SU-DHL-6 (cell line): ENCODE measurements around the gene EIF3K.

Experiments used
- H2AFZ ChIP-seq: fragments of 200-600 bp; sonication (generic); 2 replicates; pipeline ENCODE4 v1.6.1; 2014; ENCODE audit warnings: low read depth, mild to moderate bottlenecking, moderate library complexity, mixed read lengths, antibody characterized with exemption, low read length; ENCODE audit not compliant: severe bottlenecking
- H3F3A ChIP-seq: fragments of 200-600 bp; shearing (Covaris generic); 2 replicates; pipeline ENCODE4 v1.6.0; 2016; ENCODE audit warnings: antibody characterized with exemption, mild to moderate bottlenecking; ENCODE audit not compliant: insufficient read depth
- H3K27ac ChIP-seq: fragments of 200-600 bp; sonication (generic); 2 replicates; pipeline ENCODE4 v1.5.1; 2016; ENCODE audit warnings: low read depth, mild to moderate bottlenecking, low read length, moderate library complexity, mixed read lengths
- H3K27me3 ChIP-seq: fragments of 200-600 bp; sonication (generic), shearing (Covaris generic); 2 replicates; pipeline ENCODE4 v1.6.0; 2014; ENCODE audit warnings: mild to moderate bottlenecking, low read length
- H3K36me3 ChIP-seq: fragments of 200-600 bp; sonication (generic); 2 replicates; pipeline ENCODE4 v1.6.1; 2014; ENCODE audit warnings: mild to moderate bottlenecking, low read length, mixed read lengths
- H3K4me2 ChIP-seq: fragments of 300-600, 200-600 bp; shearing (Covaris generic), sonication (generic); 2 replicates; pipeline ENCODE4 v1.6.0; 2014; ENCODE audit warnings: low read length, low read depth, mild to moderate bottlenecking; ENCODE audit not compliant: poor library complexity, severe bottlenecking
- H3K4me3 ChIP-seq: fragments of 200-600 bp; sonication (generic); 2 replicates; pipeline ENCODE4 v1.5.1; 2014; ENCODE audit warnings: antibody characterized with exemption, low read length, mild to moderate bottlenecking, mixed read lengths; ENCODE audit not compliant: insufficient read depth, poor library complexity, severe bottlenecking
- H3K79me2 ChIP-seq: fragments of 200-600 bp; sonication (generic); 2 replicates; pipeline ENCODE4 v1.6.1; 2014; ENCODE audit warnings: mild to moderate bottlenecking, low read length, moderate library complexity; ENCODE audit not compliant: insufficient read depth
- H3K9ac ChIP-seq: fragments of 200-600 bp; sonication (generic); 2 replicates; pipeline ENCODE4 v1.7.0; 2014; ENCODE audit warnings: mild to moderate bottlenecking, low read length
- H3K9me2 ChIP-seq: fragments of 200-600 bp; sonication (generic); replicated peaks from 2 replicates; pipeline ENCODE4 v1.6.1; 2014; ENCODE audit warnings: low read length; ENCODE audit not compliant: insufficient read depth
- H3K9me3 ChIP-seq: fragments of 200-600 bp; sonication (generic); 2 replicates; pipeline ENCODE4 v1.6.1; 2014; ENCODE audit warnings: low read length, mixed read lengths; ENCODE audit not compliant: insufficient read depth
- H4K20me1 ChIP-seq: fragments of 200-600 bp; sonication (generic); 2 replicates; pipeline ENCODE4 v1.6.1; 2014; ENCODE audit warnings: low read depth, mild to moderate bottlenecking, antibody characterized with exemption, low read length, moderate library complexity, mixed read lengths
- CTCF ChIP-seq: fragments of 200-600 bp; sonication (generic); IDR thresholded peaks from one replicate; pipeline ENCODE4 v1.5.1; 2017; ENCODE audit warnings: antibody characterized with exemption, mild to moderate bottlenecking, low read length, moderate library complexity; ENCODE audit not compliant: insufficient read depth, poor library complexity, severe bottlenecking
- EZH2phosphoT487 ChIP-seq: fragments of 200-600 bp; sonication (generic), shearing (Covaris generic); conservative IDR thresholded peaks from 2 replicates; pipeline ENCODE4 v1.6.1; 2018; ENCODE audit warnings: mild to moderate bottlenecking, antibody characterized with exemption, low read length, moderate library complexity, mixed read lengths

EIF3K gene

DNA sequence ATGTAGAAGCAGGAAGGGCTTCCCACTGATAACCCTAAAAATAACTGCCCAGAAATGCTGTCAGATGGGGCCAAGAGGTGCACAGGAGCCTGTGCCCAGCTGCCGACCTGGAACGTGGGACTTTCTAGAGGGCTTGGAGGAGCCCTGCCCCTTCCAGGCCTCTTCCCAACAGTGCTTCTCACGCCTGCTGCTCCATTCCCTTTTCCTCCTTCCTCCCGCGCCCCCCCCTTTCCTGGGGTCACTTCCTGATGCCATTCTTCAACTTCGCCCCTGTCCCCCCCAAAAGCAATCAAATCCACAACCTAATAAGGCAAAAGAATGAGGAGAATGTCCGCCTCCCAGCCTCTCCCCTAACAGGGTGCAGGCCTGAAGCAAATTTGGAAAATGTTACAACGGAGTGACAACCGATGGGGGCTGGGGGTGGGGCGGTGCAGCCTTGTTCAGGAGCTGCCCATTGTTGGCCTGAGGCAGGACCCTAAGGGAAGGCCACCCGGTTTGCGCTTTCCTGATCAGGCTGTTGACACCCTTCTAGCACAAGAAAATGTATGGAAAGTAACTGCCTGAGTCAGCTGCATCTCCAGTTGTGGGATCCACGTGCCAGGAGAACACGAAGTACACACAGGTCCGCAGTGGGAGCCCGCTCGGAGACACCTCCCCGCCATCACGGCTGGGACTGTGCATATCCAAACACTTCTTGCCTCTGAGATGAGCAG is 47.1 kb downstream of the EIF3K start:
- Histone ChIP-seq H3K79me2 (peaks cover 95% of the 10 kb centered on the region), H3K27me3 (no peaks in the 10 kb centered on the region), H3K4me2 (no peak overlapping the region), H3K9me2 (no peaks in the 10 kb centered on the region), H2AFZ (no peak overlapping the region), H4K20me1 (peaks cover 4% of the 10 kb centered on the region; the same call in 1 of the 2 replicates), H3F3A (no peaks in the 10 kb centered on the region), H3K27ac (no peak overlapping the region), H3K9me3 (no peaks in the 10 kb centered on the region), H3K9ac (no peak overlapping the region), H3K36me3 (no peaks in the 10 kb centered on the region; the same call in 1 of the 2 replicates), H3K4me3 (no peak overlapping the region)
- TF ChIP-seq EZH2phosphoT487 (no peak), CTCF (no peak)

GRCh38 chr19:38666663-38667511 is 47.9 kb downstream of the EIF3K start:
- Histone ChIP-seq H3K27ac (no peak overlapping the region), H3K9me3 (no peaks in the 10 kb centered on the region), H3K36me3 (no peaks in the 10 kb centered on the region; the same call in 1 of the 2 replicates), H3K9me2 (no peaks in the 10 kb centered on the region), H4K20me1 (peaks cover 4% of the 10 kb centered on the region; the same call in 1 of the 2 replicates), H3K9ac (no peak overlapping the region), H3K79me2 (peaks cover 96% of the 10 kb centered on the region), H2AFZ (no peak overlapping the region), H3K27me3 (no peaks in the 10 kb centered on the region), H3K4me3 (no peak overlapping the region), H3K4me2 (no peak overlapping the region), H3F3A (no peaks in the 10 kb centered on the region)
- TF ChIP-seq EZH2phosphoT487 = no peak
- TF ChIP-seq CTCF = no peak

DNA sequence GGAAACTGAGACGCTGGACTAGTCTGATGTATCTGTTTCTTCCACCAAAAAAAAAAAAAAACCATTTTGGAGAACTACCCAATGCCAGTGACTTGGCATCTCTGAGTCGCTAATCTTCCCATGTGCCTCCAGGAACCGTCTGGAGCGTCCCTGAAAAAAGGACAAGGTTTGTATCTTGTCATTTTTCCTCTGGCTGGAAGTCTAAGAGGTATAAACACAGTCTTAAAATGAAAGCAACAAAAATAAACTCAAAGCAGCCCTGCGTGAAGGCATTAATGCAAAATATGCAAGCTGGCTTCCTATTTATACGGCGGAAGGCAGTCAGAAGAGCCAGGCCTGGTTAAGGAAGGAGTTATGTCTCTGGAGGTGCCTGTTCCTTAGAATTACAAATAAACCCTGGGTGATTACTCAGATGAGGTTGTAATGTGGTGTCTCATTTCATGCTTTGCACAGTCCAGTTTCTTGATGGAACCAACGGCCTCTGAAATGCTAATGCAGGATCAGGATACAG is 48.7 kb downstream of the EIF3K start:
- H3K36me3 ChIP-seq = no peaks in the 10 kb centered on the region; the same call in 1 of the 2 replicates
- no peak for TF ChIP-seq CTCF
- no peak overlapping the region for H3K4me3 ChIP-seq
- H3K79me2 ChIP-seq = peaks cover 93% of the 10 kb centered on the region
- H3K9me3 ChIP-seq = no peaks in the 10 kb centered on the region
- no peaks in the 10 kb centered on the region for H3K27me3 ChIP-seq
- H3F3A ChIP-seq = no peaks in the 10 kb centered on the region
- peaks cover 4% of the 10 kb centered on the region; the same call in 1 of the 2 replicates for H4K20me1 ChIP-seq
- H3K9ac ChIP-seq = no peak overlapping the region
- H3K4me2 ChIP-seq = no peak overlapping the region
- no peak overlapping the region for H2AFZ ChIP-seq
- H3K9me2 ChIP-seq = no peaks in the 10 kb centered on the region
- H3K27ac ChIP-seq = no peak overlapping the region
